Measurements from ENCODE around the gene VAT1L.

GRCh38 chr16:77876776-77877175 lies 88.4 kb downstream of the VAT1L start:
- TF ChIP-seq, protein P1, sequence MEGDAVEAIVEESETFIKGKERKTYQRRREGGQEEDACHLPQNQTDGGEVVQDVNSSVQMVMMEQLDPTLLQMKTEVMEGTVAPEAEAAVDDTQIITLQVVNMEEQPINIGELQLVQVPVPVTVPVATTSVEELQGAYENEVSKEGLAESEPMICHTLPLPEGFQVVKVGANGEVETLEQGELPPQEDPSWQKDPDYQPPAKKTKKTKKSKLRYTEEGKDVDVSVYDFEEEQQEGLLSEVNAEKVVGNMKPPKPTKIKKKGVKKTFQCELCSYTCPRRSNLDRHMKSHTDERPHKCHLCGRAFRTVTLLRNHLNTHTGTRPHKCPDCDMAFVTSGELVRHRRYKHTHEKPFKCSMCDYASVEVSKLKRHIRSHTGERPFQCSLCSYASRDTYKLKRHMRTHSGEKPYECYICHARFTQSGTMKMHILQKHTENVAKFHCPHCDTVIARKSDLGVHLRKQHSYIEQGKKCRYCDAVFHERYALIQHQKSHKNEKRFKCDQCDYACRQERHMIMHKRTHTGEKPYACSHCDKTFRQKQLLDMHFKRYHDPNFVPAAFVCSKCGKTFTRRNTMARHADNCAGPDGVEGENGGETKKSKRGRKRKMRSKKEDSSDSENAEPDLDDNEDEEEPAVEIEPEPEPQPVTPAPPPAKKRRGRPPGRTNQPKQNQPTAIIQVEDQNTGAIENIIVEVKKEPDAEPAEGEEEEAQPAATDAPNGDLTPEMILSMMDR (IDR thresholded peaks at IDR 0.05) = no peak
- TF ChIP-seq POLR2A (IDR thresholded peaks at IDR 0.05) = no peak

Data from right lobe of liver (tissue), 4 donors.